ENCODE measurements around the gene SLC12A6.

The SLC12A6 gene

GRCh38 chr15:34259566-34259965, 78.0 kb downstream of the SLC12A6 start:
- DNase-seq (ENCODE audit: low spot score): no peak

GRCh38 chr15:34258151-34258550, 79.4 kb downstream of the SLC12A6 start:
- no peak for DNase-seq (ENCODE audit: low spot score)

GRCh38 chr15:34252545-34252944, 85.0 kb downstream of the SLC12A6 start:
- DNase-seq (ENCODE audit: low spot score): no peak

- DNase-seq (ENCODE audit: low spot score): no peak
Observed at GRCh38 chr15:34248190-34248589, 89.4 kb downstream of the SLC12A6 start.

GRCh38 chr15:34246276-34246976, 91.2 kb downstream of the SLC12A6 start:
- no peak for DNase-seq (ENCODE audit: low spot score)

- DNase-seq (ENCODE audit: low spot score): no peak
Observed at GRCh38 chr15:34243226-34243625, 94.4 kb downstream of the SLC12A6 start.

- DNase-seq (ENCODE audit: low spot score): no peak
Observed at GRCh38 chr15:34242331-34242710, 95.3 kb downstream of the SLC12A6 start.

- DNase-seq (ENCODE audit: low spot score): no peak
Observed at GRCh38 chr15:34241376-34242330, 95.9 kb downstream of the SLC12A6 start.

- no peak for DNase-seq (ENCODE audit: low spot score)
Observed at GRCh38 chr15:34240537-34240936, 97.0 kb downstream of the SLC12A6 start.

GRCh38 chr15:34239151-34239808, 98.3 kb downstream of the SLC12A6 start:
- no peak for DNase-seq (ENCODE audit: low spot score)

GRCh38 chr15:34233614-34234013, 104.0 kb downstream of the SLC12A6 start:
- DNase-seq (ENCODE audit: low spot score): no peak

GRCh38 chr15:34223904-34224596, 113.5 kb downstream of the SLC12A6 start:
- no peak for DNase-seq (ENCODE audit: low spot score)

GRCh38 chr15:34217587-34218225, 119.9 kb downstream of the SLC12A6 start:
- no peak for DNase-seq (ENCODE audit: low spot score)

GRCh38 chr15:34216527-34217270, 120.9 kb downstream of the SLC12A6 start:
- DNase-seq (ENCODE audit: low spot score): no peak

- no peak for DNase-seq (ENCODE audit: low spot score)
Observed at GRCh38 chr15:34214135-34214534, 123.4 kb downstream of the SLC12A6 start.

- no peak for DNase-seq (ENCODE audit: low spot score)
Observed at GRCh38 chr15:34213690-34214089, 123.9 kb downstream of the SLC12A6 start.

GRCh38 chr15:34209421-34210282, 127.9 kb downstream of the SLC12A6 start, which contains the start of gene KATNBL1:
Gene KATNBL1 (minus strand): TSS chr15:34210096. CDS start chr15:34163676, 46,420 bp downstream.
- peak; percentile 98 for DNase-seq (ENCODE audit: low spot score)

- no peak for DNase-seq (ENCODE audit: low spot score)
Observed at GRCh38 chr15:34206011-34206410, 131.6 kb downstream of the SLC12A6 start.

- no peak for DNase-seq (ENCODE audit: low spot score)
Observed at GRCh38 chr15:34203936-34204335, 133.6 kb downstream of the SLC12A6 start.

GRCh38 chr15:34203305-34203704, 134.3 kb downstream of the SLC12A6 start:
- no peak for DNase-seq (ENCODE audit: low spot score)
